Measurements from ENCODE around the gene RAPSN.

DNA sequence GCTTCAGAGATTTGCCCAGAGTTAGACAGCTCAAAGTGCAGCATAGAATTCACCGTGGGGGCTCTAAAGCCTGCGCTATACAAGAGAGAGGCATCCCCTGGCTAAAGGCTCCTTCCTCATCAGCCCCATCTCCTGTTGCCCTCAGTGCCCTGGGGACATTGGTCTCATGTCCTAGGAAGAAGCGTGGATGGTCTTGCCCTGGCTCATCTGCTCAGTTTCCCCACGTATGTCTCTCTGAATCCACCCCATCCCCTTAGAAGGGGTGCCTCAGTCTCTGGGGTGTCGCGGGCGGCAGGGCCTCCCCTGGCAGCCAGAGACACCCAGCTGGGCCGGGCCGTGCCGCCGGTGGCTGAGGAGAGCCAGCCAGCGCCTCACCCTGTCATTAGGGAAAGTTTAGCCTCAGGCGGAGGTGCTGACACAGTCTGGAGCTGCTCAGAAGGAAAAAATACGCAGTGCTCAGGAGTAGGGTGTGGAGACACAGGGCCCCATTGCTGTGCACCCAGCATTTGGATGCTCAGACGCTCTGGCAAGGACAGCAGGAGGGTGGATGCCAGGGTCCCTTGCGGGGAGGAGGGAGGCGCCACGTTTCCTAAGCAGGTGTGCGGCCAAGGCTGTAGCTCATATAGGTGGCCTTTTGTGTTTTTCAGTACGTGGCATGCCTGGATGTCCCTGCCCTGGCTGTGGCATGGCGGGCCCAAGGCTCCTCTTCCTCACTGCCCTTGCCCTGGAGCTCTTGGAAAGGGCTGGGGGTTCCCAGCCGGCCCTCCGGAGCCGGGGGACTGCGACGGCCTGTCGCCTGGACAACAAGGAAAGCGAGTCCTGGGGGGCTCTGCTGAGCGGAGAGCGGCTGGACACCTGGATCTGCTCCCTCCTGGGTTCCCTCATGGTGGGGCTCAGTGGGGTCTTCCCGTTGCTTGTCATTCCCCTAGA lies 39.2 kb downstream of the RAPSN start:
- TF ChIP-seq, protein P1, sequence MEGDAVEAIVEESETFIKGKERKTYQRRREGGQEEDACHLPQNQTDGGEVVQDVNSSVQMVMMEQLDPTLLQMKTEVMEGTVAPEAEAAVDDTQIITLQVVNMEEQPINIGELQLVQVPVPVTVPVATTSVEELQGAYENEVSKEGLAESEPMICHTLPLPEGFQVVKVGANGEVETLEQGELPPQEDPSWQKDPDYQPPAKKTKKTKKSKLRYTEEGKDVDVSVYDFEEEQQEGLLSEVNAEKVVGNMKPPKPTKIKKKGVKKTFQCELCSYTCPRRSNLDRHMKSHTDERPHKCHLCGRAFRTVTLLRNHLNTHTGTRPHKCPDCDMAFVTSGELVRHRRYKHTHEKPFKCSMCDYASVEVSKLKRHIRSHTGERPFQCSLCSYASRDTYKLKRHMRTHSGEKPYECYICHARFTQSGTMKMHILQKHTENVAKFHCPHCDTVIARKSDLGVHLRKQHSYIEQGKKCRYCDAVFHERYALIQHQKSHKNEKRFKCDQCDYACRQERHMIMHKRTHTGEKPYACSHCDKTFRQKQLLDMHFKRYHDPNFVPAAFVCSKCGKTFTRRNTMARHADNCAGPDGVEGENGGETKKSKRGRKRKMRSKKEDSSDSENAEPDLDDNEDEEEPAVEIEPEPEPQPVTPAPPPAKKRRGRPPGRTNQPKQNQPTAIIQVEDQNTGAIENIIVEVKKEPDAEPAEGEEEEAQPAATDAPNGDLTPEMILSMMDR (conservative IDR thresholded peaks at IDR 0.05; ENCODE audit: low read depth, low read length), result no peak
- no peak for TF ChIP-seq EZH2 (IDR thresholded peaks at IDR 0.05; ENCODE audit: borderline replicate concordance, low read depth, low read length, poor library complexity, severe bottlenecking)
